ENCODE data around the gene VWA5B1.

- TF ChIP-seq YY1 (IDR thresholded peaks at IDR 0.05; ENCODE audit: insufficient read depth, insufficient read length) (no peak), ZNF274 (IDR thresholded peaks at IDR 0.05; ENCODE audit: low read depth, low read length) (no peak), SUZ12 (IDR thresholded peaks at IDR 0.05; ENCODE audit: extremely low read depth, insufficient read depth, insufficient read length) (no peak)
These were observed 78.3 kb downstream of the VWA5B1 start for GRCh38 chr1:20368866-20369470.
